Suprapubic skin (tissue), 4 donors: ENCODE measurements around the gene STH.

ENCODE experiments used
- EP300 ChIP-seq: sonication (generic); formaldehyde crosslinking; IDR thresholded peaks from one replicate; pipeline ENCODE4 v1.6.1; 2017; ENCODE audit warnings: antibody characterized with exemption
- POLR2A ChIP-seq, 2 donors: fragments of 450-650 bp; IDR thresholded peaks; one replicate each; pipeline ENCODE4 v1.6.1; 2017; ENCODE audit warnings: antibody characterized with exemption in 2 of 2, mild to moderate bottlenecking in 2 of 2, moderate library complexity in 2 of 2
- POLR2AphosphoS5 ChIP-seq, 3 donors: sonication (generic); formaldehyde crosslinking; IDR thresholded peaks; one replicate each; pipeline ENCODE4 v1.6.1; 2017; ENCODE audit warnings: antibody characterized with exemption in 3 of 3
- TF ChIP-seq, protein P1 (sequence below), 2 donors: fragments of 200-600 bp in 1 of 2; fragments of 450-650 bp in 1 of 2; sonication (generic) in 1 of 2; IDR thresholded peaks; one replicate each; pipeline ENCODE4 v1.5.1; 2016 to 2019; ENCODE audit warnings: antibody characterized with exemption in 2 of 2, mild to moderate bottlenecking in 1 of 2, moderate library complexity in 1 of 2

GRCh38 chr17:45962221-45962972 lies 36.7 kb upstream of the STH start:
- TF ChIP-seq, protein P1, sequence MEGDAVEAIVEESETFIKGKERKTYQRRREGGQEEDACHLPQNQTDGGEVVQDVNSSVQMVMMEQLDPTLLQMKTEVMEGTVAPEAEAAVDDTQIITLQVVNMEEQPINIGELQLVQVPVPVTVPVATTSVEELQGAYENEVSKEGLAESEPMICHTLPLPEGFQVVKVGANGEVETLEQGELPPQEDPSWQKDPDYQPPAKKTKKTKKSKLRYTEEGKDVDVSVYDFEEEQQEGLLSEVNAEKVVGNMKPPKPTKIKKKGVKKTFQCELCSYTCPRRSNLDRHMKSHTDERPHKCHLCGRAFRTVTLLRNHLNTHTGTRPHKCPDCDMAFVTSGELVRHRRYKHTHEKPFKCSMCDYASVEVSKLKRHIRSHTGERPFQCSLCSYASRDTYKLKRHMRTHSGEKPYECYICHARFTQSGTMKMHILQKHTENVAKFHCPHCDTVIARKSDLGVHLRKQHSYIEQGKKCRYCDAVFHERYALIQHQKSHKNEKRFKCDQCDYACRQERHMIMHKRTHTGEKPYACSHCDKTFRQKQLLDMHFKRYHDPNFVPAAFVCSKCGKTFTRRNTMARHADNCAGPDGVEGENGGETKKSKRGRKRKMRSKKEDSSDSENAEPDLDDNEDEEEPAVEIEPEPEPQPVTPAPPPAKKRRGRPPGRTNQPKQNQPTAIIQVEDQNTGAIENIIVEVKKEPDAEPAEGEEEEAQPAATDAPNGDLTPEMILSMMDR (IDR thresholded peaks at IDR 0.05), result no peak
- TF ChIP-seq POLR2AphosphoS5 (IDR thresholded peaks at IDR 0.05), result no peak
- no peak for TF ChIP-seq EP300
- no peak for TF ChIP-seq POLR2A (IDR thresholded peaks at IDR 0.05)
